ENCODE results near the gene LILRA2.
"Not testable (repeated sequence)": the region's sequence is repeated elsewhere in the genome, so short reads cannot be mapped to it uniquely, and the experiment has no call there.

Gene LILRA2

GRCh38 chr19:54587026-54587425 is 13.4 kb downstream of the LILRA2 start:
- H3K27me3 ChIP-seq (ENCODE audit: control insufficient read depth, insufficient read depth, low read length): peaks cover 13% of the 10 kb centered on the region; the same call in 1 of the 2 replicates
- H3K9me3 ChIP-seq (ENCODE audit: control insufficient read depth, insufficient read depth, low read depth, low read length): peaks cover 52% of the 10 kb centered on the region; the same call in 1 of the 2 replicates
- no peak overlapping the region for H3K4me3 ChIP-seq (ENCODE audit: low read depth, low read length)
- no peak overlapping the region for H3K27ac ChIP-seq (ENCODE audit: low read depth, low read length)
- no peak overlapping the region for H3K9ac ChIP-seq (ENCODE audit: low read length)
- H3K4me1 ChIP-seq (ENCODE audit: control insufficient read depth, insufficient read depth, low read length): no peaks in the 10 kb centered on the region
- H3K36me3 ChIP-seq (ENCODE audit: control insufficient read depth, insufficient read depth, low read length): no peaks in the 10 kb centered on the region

DNA sequence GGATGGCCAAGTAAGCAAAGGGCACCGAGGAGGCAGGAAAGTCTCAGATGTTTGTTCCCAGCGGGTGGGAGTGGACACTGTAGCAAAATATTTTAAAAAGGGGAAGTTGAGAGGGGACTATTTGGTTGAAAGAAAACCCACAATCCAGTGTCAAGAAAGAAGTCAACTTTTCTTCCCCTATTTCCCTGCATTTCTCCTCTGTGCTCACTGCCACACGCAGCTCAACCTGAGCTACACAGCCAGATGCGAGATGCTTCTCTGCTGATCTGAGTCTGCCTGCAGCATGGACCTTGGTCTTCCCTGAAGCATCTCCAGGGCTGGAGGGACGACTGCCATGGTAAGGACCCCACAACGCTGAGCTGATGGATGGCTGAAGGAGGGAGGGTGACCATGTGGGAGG is 19.9 kb downstream of the LILRA2 start, which contains the start of gene LILRA1:
LILRA1 (plus strand) TSS at position 188 of the 400 bp plus-strand sequence. CDS start 613 bp downstream, outside the sequence.
- Histone ChIP-seq H3K27me3 (ENCODE audit: control insufficient read depth, insufficient read depth, low read length) (peaks cover 36% of the 10 kb centered on the region; the same call in 1 of the 2 replicates), H3K9me3 (ENCODE audit: control insufficient read depth, insufficient read depth, low read depth, low read length) (peaks cover 62% of the 10 kb centered on the region; the same call in 1 of the 2 replicates)
- not testable (repeated sequence) for H3K4me1 ChIP-seq (ENCODE audit: control insufficient read depth, insufficient read depth, low read length); H3K4me3 ChIP-seq (ENCODE audit: low read depth, low read length); H3K9ac ChIP-seq (ENCODE audit: low read length); H3K36me3 ChIP-seq (ENCODE audit: control insufficient read depth, insufficient read depth, low read length); H3K27ac ChIP-seq (ENCODE audit: low read depth, low read length)

DNA sequence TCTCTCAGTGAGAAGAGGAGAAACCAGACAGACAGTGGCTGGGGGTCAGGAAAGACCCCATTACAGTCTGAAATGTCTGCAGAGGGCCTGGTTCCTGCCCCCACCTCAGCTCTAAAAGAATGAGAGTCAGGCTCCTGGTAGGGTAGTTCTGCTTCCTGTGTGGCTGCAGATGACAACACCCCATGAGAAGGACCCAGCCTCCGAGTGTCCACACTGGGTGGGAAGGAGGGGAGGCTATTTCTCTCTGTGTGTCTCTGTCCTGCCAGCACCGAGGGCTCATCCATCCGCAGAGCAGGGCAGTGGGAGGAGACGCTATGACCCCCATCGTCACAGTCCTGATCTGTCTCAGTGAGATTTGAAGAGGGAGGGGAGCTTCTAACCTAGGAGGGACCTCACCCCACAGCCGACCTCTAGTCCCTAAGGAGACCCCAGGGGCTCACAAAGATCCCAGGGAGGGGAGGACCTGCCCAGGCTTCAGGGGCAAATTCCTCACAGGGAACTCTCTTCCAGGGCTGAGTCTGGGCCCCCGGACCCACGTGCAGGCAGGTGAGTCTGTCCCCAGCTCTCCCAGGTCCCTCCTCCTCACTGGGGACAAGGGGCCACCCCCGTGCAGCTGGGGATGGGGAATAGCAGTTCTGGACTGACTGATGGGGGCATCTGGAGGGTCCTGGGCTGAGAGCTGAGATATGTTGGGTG is 20.5 kb downstream of the LILRA2 start:
- not testable (repeated sequence) for H3K4me1 ChIP-seq (ENCODE audit: control insufficient read depth, insufficient read depth, low read length)

DNA sequence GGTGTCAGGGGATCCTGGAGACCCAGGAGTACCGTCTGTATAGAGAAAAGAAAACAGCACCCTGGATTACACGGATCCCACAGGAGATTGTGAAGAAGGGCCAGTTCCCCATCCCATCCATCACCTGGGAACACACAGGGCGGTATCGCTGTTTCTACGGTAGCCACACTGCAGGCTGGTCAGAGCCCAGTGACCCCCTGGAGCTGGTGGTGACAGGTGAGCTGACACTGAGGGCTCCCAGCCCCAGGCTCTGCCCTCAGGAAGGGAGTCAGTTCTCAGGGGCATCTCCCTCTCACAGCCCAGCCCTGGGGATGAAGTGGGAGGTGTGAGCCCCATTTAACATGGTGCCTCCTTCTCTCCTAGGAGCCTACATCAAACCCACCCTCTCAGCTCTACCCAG is 21.1 kb downstream of the LILRA2 start:
- H3K27me3 ChIP-seq (ENCODE audit: control insufficient read depth, insufficient read depth, low read length): peaks cover 36% of the 10 kb centered on the region; the same call in 1 of the 2 replicates
- H3K9me3 ChIP-seq (ENCODE audit: control insufficient read depth, insufficient read depth, low read depth, low read length): peaks cover 53% of the 10 kb centered on the region; the same call in 1 of the 2 replicates
- H3K27ac ChIP-seq (ENCODE audit: low read depth, low read length): no peak overlapping the region
- no peak overlapping the region for H3K4me3 ChIP-seq (ENCODE audit: low read depth, low read length)
- H3K36me3 ChIP-seq (ENCODE audit: control insufficient read depth, insufficient read depth, low read length): no peaks in the 10 kb centered on the region
- no peaks in the 10 kb centered on the region for H3K4me1 ChIP-seq (ENCODE audit: control insufficient read depth, insufficient read depth, low read length)
- no peak overlapping the region for H3K9ac ChIP-seq (ENCODE audit: low read length)

More for the DNA sequence above, 20.5 kb downstream of the LILRA2 start:
- not testable (repeated sequence) for H3K9ac ChIP-seq (ENCODE audit: low read length); H3K4me3 ChIP-seq (ENCODE audit: low read depth, low read length); H3K27ac ChIP-seq (ENCODE audit: low read depth, low read length); H3K36me3 ChIP-seq (ENCODE audit: control insufficient read depth, insufficient read depth, low read length)
- Histone ChIP-seq H3K9me3 (ENCODE audit: control insufficient read depth, insufficient read depth, low read depth, low read length) (peaks cover 58% of the 10 kb centered on the region; the same call in 1 of the 2 replicates), H3K27me3 (ENCODE audit: control insufficient read depth, insufficient read depth, low read length) (peaks cover 36% of the 10 kb centered on the region; the same call in 1 of the 2 replicates)

DNA sequence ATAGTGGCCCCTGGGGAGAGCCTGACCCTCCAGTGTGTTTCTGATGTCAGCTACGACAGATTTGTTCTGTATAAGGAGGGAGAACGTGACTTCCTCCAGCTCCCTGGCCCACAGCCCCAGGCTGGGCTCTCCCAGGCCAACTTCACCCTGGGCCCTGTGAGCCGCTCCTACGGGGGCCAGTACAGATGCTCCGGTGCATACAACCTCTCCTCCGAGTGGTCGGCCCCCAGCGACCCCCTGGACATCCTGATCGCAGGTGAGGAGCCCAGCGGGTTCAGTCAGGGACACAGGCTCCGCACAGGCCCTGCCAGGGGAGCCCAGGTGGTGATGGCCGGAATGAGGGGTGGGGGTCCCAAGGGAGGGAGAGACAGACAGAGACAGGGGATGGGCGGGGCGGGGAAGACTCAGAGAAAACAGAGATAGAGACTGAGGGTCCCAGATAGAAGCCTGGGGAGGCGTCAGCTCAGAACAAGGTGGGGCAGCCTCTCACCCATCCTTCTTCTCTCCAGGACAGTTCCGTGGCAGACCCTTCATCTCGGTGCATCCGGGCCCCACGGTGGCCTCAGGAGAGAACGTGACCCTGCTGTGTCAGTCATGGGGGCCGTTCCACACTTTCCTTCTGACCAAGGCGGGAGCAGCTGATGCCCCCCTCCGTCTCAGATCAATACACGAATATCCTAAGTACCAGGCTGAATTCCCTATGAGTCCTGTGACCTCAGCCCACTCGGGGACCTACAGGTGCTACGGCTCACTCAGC is 22.3 kb downstream of the LILRA2 start:
- not testable (repeated sequence) for H3K4me3 ChIP-seq (ENCODE audit: low read depth, low read length); H3K27ac ChIP-seq (ENCODE audit: low read depth, low read length); H3K4me1 ChIP-seq (ENCODE audit: control insufficient read depth, insufficient read depth, low read length); H3K36me3 ChIP-seq (ENCODE audit: control insufficient read depth, insufficient read depth, low read length); H3K9ac ChIP-seq (ENCODE audit: low read length)
- Histone ChIP-seq H3K27me3 (ENCODE audit: control insufficient read depth, insufficient read depth, low read length) (peaks cover 45% of the 10 kb centered on the region; the same call in 1 of the 2 replicates), H3K9me3 (ENCODE audit: control insufficient read depth, insufficient read depth, low read depth, low read length) (peaks cover 46% of the 10 kb centered on the region; the same call in 1 of the 2 replicates)

GRCh38 chr19:54600212-54600611 is 26.6 kb downstream of the LILRA2 start:
- Histone ChIP-seq H3K4me1 (ENCODE audit: control insufficient read depth, insufficient read depth, low read length) (no peaks in the 10 kb centered on the region), H3K36me3 (ENCODE audit: control insufficient read depth, insufficient read depth, low read length) (no peaks in the 10 kb centered on the region), H3K9me3 (ENCODE audit: control insufficient read depth, insufficient read depth, low read depth, low read length) (peaks cover 30% of the 10 kb centered on the region; the same call in 1 of the 2 replicates), H3K27me3 (ENCODE audit: control insufficient read depth, insufficient read depth, low read length) (peaks cover 27% of the 10 kb centered on the region; the same call in 1 of the 2 replicates), H3K4me3 (ENCODE audit: low read depth, low read length) (no peak overlapping the region), H3K9ac (ENCODE audit: low read length) (no peak overlapping the region), H3K27ac (ENCODE audit: low read depth, low read length) (no peak overlapping the region)

DNA sequence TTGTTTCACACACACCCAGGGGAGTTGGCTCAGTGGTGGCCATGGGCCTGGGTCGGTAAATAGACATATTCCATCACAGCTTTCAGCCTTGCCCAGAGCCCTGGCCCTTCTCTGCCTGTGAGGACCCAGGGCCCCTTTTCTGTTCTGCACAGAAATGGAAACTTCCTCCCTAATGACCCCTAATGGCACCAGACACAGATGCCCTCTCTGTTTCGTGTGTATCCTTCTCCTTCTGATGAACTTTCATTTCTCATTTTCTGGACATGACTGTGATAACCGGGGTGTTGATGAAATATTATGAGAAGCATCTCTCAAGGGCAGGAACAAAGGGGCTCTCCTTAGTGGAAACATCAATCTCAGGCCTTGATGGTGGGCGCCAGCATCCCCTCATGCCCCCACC is 32.6 kb downstream of the LILRA2 start:
- no peaks in the 10 kb centered on the region for H3K4me1 ChIP-seq (ENCODE audit: control insufficient read depth, insufficient read depth, low read length)
- H3K27me3 ChIP-seq (ENCODE audit: control insufficient read depth, insufficient read depth, low read length): peaks cover 4% of the 10 kb centered on the region; the same call in 1 of the 2 replicates
- H3K27ac ChIP-seq (ENCODE audit: low read depth, low read length): no peak overlapping the region
- no peak overlapping the region for H3K9ac ChIP-seq (ENCODE audit: low read length)
- H3K4me3 ChIP-seq (ENCODE audit: low read depth, low read length): no peak overlapping the region
- H3K36me3 ChIP-seq (ENCODE audit: control insufficient read depth, insufficient read depth, low read length): no peaks in the 10 kb centered on the region
- peaks cover 61% of the 10 kb centered on the region; the same call in 1 of the 2 replicates for H3K9me3 ChIP-seq (ENCODE audit: control insufficient read depth, insufficient read depth, low read depth, low read length)

GRCh38 chr19:54606891-54607784 is 33.5 kb downstream of the LILRA2 start:
- Histone ChIP-seq H3K9me3 (ENCODE audit: control insufficient read depth, insufficient read depth, low read depth, low read length) (peaks cover 69% of the 10 kb centered on the region; the same call in 1 of the 2 replicates), H3K4me1 (ENCODE audit: control insufficient read depth, insufficient read depth, low read length) (no peaks in the 10 kb centered on the region), H3K36me3 (ENCODE audit: control insufficient read depth, insufficient read depth, low read length) (no peaks in the 10 kb centered on the region), H3K27ac (ENCODE audit: low read depth, low read length) (no peak overlapping the region), H3K4me3 (ENCODE audit: low read depth, low read length) (no peak overlapping the region), H3K9ac (ENCODE audit: low read length) (no peak overlapping the region), H3K27me3 (ENCODE audit: control insufficient read depth, insufficient read depth, low read length) (peaks cover 4% of the 10 kb centered on the region; the same call in 1 of the 2 replicates)

- H3K27me3 ChIP-seq (ENCODE audit: control insufficient read depth, insufficient read depth, low read length): no peaks in the 10 kb centered on the region; the same call in 1 of the 2 replicates
- H3K4me3 ChIP-seq (ENCODE audit: low read depth, low read length): no peak overlapping the region
- H3K9me3 ChIP-seq (ENCODE audit: control insufficient read depth, insufficient read depth, low read depth, low read length): peaks cover 67% of the 10 kb centered on the region; the same call in 1 of the 2 replicates
- H3K27ac ChIP-seq (ENCODE audit: low read depth, low read length): no peak overlapping the region
- no peaks in the 10 kb centered on the region for H3K36me3 ChIP-seq (ENCODE audit: control insufficient read depth, insufficient read depth, low read length)
- no peaks in the 10 kb centered on the region for H3K4me1 ChIP-seq (ENCODE audit: control insufficient read depth, insufficient read depth, low read length)
- H3K9ac ChIP-seq (ENCODE audit: low read length): no peak overlapping the region
Measured at GRCh38 chr19:54607785-54608150, 34.2 kb downstream of the LILRA2 start.

DNA sequence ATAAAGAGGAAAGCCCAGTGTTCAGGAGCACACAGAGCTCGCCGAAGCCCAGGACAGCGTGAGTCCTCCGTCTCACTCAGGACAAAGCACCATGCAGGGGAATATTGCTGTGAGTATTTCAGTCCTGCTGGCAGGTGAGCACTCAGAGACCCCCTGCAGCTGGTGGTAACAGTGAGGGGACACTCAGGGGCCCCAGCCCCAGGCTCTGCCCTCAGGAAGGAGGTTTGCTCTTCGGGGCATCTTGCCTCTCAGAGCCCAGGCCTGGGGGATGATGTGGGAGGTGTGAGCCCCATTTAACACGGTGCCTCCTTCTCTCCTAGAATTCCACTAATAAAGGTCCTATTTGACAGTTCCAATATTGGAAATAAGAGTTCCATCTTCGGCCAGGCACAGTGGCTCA is 34.6 kb downstream of the LILRA2 start:
- no peak overlapping the region for H3K27ac ChIP-seq (ENCODE audit: low read depth, low read length)

More for the DNA sequence above, 34.6 kb downstream of the LILRA2 start:
- Histone ChIP-seq H3K9me3 (ENCODE audit: control insufficient read depth, insufficient read depth, low read depth, low read length) (peaks cover 67% of the 10 kb centered on the region; the same call in 1 of the 2 replicates), H3K9ac (ENCODE audit: low read length) (no peak overlapping the region), H3K27me3 (ENCODE audit: control insufficient read depth, insufficient read depth, low read length) (no peaks in the 10 kb centered on the region), H3K36me3 (ENCODE audit: control insufficient read depth, insufficient read depth, low read length) (no peaks in the 10 kb centered on the region), H3K4me3 (ENCODE audit: low read depth, low read length) (no peak overlapping the region), H3K4me1 (ENCODE audit: control insufficient read depth, insufficient read depth, low read length) (no peaks in the 10 kb centered on the region)
